Aorta (tissue), 5 donors: ENCODE results near the gene XPNPEP3. TPM values are rescaled to one million over a fixed set of nuclear protein-coding genes. Genes with fewer than 3 reads are reported as not detected.

Source experiments
- ATAC-seq: fragments of 200-7000 bp; cut with Tn5 transposase; one replicate; pipeline ENCODE4 v1.9.1; 2022; ENCODE audit warnings: moderate library complexity; ENCODE audit not compliant: low FRiP score
- DNase-seq, 2 donors: peaks; one replicate each; pipeline ENCODE4 v3.0.0-alpha.2; 2020
- H3K27ac ChIP-seq, 2 donors: one replicate each; pipeline ENCODE4 v1.5.1; 2013; ENCODE audit warnings: low read length in 2 of 2, mild to moderate bottlenecking in 2 of 2, moderate library complexity in 2 of 2, control low read depth in 1 of 2, inconsistent platforms in 1 of 2, low read depth in 1 of 2
- H3K27me3 ChIP-seq, 2 donors: one replicate each; pipeline ENCODE4 v1.6.1; 2013; ENCODE audit warnings: control low read depth in 1 of 2, low read length in 1 of 2, mild to moderate bottlenecking in 1 of 2, moderate library complexity in 1 of 2; ENCODE audit not compliant: insufficient read depth in 2 of 2, control insufficient read depth in 1 of 2
- H3K36me3 ChIP-seq, 2 donors: one replicate each; pipeline ENCODE4 v1.6.1; 2013; ENCODE audit warnings: control low read depth in 1 of 2, low read length in 1 of 2, mild to moderate bottlenecking in 1 of 2; ENCODE audit not compliant: insufficient read depth in 2 of 2, control insufficient read depth in 1 of 2
- H3K4me1 ChIP-seq, 2 donors: one replicate each; pipeline ENCODE4 v1.6.1; 2013; ENCODE audit warnings: low read length in 2 of 2, control low read depth in 1 of 2, mild to moderate bottlenecking in 1 of 2, moderate library complexity in 1 of 2; ENCODE audit not compliant: insufficient read depth in 2 of 2, control insufficient read depth in 1 of 2
- H3K4me3 ChIP-seq, 2 donors: one replicate each; pipeline ENCODE4 v1.5.1; 2013; ENCODE audit warnings: low read length in 2 of 2, control low read depth in 1 of 2, mild to moderate bottlenecking in 1 of 2
- H3K9me3 ChIP-seq: one replicate; pipeline ENCODE4 v1.6.1; 2013; ENCODE audit warnings: mild to moderate bottlenecking, low read length; ENCODE audit not compliant: control insufficient read depth
- WGBS, 2 donors: extraction: QIAGEN DNeasy Blood & Tissue Kit; methylation state at CpG; one replicate each; pipeline ENCODE4 v1.1.7; 2013; 5-methylcytosine and 5-hydroxymethylcytosine counted together
- intact Hi-C, 2 donors: fragments of 100-400 bp; cut with DNase I; formaldehyde crosslinking; loops; one replicate each; pipeline versions ENCODE4 v1.14.2 to v1.15.0; 2022
- polyA plus RNA-seq, 2 donors: library from polyadenylated mRNA; stranded (reverse); fragments of 200-250 nt; gene quantifications; one replicate each; pipeline ENCODE4 v1.2.3, GENCODE V29; 2013
- total RNA-seq, 2 donors: library from RNA; stranded (reverse); fragmentation: NEBNext Ultra II Directional; extraction: Animal tissue kit (Norgen Biotek cat#: 25700); gene quantifications; one replicate each; pipeline ENCODE4 v1.2.1, GENCODE V29; 2021
- donor health status: healthy with polysubstance abuse.
- donor health status: Bipolar disorder and iron deficiency.
- donor health status: DM: no; HTN: no; CAD: no.
- donor health status: DM: no; HTN: no; CAD: no.
- donor health status: DM: yes; HTN: yes; CAD: no.

Gene XPNPEP3
- total and polyA plus RNA-seq, 4 donors, result 0.38 to 14.9 (median 7.1) TPM

- H3K4me1 ChIP-seq, result no peaks in the 10 kb centered on the region
- no peak overlapping the region for H3K4me3 ChIP-seq
- 88 to 93% methylated on average over 2 of the region's 2 CpGs for WGBS, 2 donors
- no peaks in the 10 kb centered on the region for H3K9me3 ChIP-seq
- no peaks in the 10 kb centered on the region for H3K36me3 ChIP-seq
- ATAC-seq (no peak), DNase-seq (no peak)
- intact Hi-C loops, result no loop called here
- no peak overlapping the region for H3K27ac ChIP-seq
- H3K27me3 ChIP-seq, result no peaks in the 10 kb centered on the region
Observed at GRCh38 chr22:40939202-40939601, 82.3 kb downstream of the XPNPEP3 start.

DNA sequence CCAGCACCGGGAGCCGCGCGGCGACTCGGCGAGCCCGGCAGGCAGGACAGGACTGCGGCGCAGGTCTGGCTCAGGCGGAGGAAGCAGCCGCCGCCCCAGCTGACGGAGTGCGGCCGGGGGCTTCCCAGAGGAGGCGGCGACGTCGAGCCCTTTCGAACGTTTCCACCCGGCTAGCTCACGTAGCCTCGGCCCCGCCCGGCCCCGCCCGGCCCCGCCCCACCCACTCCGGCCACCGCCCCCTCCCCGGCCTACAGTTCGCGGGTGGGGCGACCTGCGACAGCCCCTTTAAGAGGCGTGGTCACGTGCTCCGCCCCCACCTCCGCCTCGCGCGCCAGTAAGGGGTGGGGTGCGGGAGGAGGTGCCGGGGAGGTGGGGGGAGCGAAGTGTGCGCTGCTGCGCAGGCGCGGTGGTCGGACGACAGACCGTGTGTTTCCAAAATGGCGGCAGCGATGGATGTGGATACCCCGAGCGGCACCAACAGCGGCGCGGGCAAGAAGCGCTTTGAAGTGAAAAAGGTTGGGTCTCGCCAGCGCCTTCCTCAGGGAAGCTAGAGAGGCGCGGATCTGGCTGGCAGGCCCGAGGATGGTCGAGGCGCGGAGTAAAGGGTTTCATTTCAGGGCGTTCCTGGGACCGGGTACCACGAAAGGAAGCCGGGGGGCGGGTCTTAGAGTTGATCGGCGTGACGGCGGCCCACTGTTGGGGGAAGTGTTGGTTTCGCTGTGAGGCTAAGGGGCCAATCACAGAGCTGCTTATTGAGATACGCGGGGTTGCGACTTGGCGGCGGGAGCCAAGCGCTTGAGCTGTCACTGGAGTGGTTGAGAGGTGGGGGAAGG lies 94.2 kb downstream of the XPNPEP3 start, which contains the start of gene RBX1:
TSS of gene RBX1 (plus strand) at position 417 of the 833 bp plus-strand sequence. CDS start at position 438, 21 bp downstream.
- ATAC-seq (peak; percentile 99), DNase-seq (peak; percentile 99)
- Histone ChIP-seq H3K36me3 (no peaks in the 10 kb centered on the region), H3K27me3 (no peaks in the 10 kb centered on the region), H3K4me3 (peak within 1 kb of the TSS; percentile 84 to 87), H3K4me1 (no peaks in the 10 kb centered on the region), H3K9me3 (no peaks in the 10 kb centered on the region), H3K27ac (peak within 1 kb of the TSS; percentile 36 to 83)
- WGBS, 2 donors, result 0 to 1% methylated on average over 65 to 86 of the region's 86 CpGs
- intact Hi-C loops, result loop anchor here (1.0 to 2.0 kb wide), 3 partner anchors 71 to 140 kb away; no protein-coding TSS in a partner anchor

DNA sequence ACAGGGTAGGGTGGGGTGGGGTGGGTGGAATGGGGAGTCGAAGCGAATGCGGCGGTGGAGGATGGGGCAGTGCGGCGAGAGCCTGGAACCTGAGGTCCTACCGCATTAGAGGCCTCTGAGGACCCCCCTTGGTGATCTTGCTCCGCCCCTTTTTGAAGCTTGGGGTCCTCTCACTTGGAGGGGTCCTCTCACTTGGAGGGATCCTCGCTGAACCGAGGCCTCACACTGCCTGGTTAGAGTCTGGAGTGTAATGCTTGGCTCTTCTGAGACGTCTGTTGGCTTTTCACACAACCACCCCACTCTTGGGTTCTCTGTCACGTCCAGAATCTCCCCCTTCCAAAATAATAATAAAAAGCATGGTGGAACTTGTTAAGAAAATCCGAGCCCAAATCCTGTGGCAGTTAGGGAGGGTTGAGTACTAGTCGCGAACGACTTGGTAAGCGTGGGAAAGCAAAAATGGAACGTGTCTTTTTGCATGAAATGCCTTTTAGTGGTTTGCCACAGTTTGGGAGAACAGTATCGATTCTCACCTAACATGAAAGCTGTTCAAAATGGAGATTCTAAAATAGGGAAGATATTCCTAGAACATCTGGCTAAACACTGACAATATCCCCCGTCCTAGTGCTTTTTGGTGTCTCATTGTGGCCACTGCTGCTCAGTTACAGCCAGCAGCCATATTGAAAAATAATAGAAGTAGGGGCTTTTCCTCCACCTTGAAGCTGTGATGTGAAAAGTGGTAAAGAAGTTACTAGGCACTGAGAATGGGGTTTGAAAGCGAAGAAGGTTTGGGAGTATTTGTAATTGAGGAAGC lies 95.1 kb downstream of the XPNPEP3 start:
- 4 to 5% methylated on average over 21 of the region's 21 CpGs for WGBS, 2 donors
- ATAC-seq, result peak; percentile 16
- no peaks in the 10 kb centered on the region for H3K4me1 ChIP-seq
- H3K36me3 ChIP-seq, result no peaks in the 10 kb centered on the region
- intact Hi-C loops, result loop anchor here (1.0 to 2.0 kb wide), 3 partner anchors 70 to 139 kb away; no protein-coding TSS in a partner anchor
- no peak for DNase-seq
- peak overlapping the region in 1 of 2 donors; percentile 65 for H3K27ac ChIP-seq
- no peaks in the 10 kb centered on the region for H3K27me3 ChIP-seq
- H3K4me3 ChIP-seq, result peak overlapping the region; percentile 84 to 86
- H3K9me3 ChIP-seq, result no peaks in the 10 kb centered on the region

- 64 to 72% methylated on average over 2 of the region's 2 CpGs for WGBS, 2 donors
- H3K36me3 ChIP-seq, result no peaks in the 10 kb centered on the region
- ATAC-seq (no peak), DNase-seq (no peak)
- no peaks in the 10 kb centered on the region for H3K27me3 ChIP-seq
- intact Hi-C loops, result no loop called here
- H3K9me3 ChIP-seq, result no peaks in the 10 kb centered on the region
- H3K4me3 ChIP-seq, result no peak overlapping the region
- no peaks in the 10 kb centered on the region for H3K4me1 ChIP-seq
- H3K27ac ChIP-seq, result no peak overlapping the region
Observed at GRCh38 chr22:40953471-40953870, 96.5 kb downstream of the XPNPEP3 start.

GRCh38 chr22:40954113-40954512 lies 97.2 kb downstream of the XPNPEP3 start:
- DNase-seq, result no peak
- Histone ChIP-seq H3K27ac (no peak overlapping the region), H3K4me1 (no peaks in the 10 kb centered on the region), H3K27me3 (no peaks in the 10 kb centered on the region), H3K4me3 (no peak overlapping the region), H3K36me3 (no peaks in the 10 kb centered on the region), H3K9me3 (no peaks in the 10 kb centered on the region)
- no peak for ATAC-seq
- WGBS, 2 donors, result 76% methylated on average over 4 of the region's 4 CpGs
- intact Hi-C loops, result no loop called here

- WGBS, 2 donors, result 63 to 71% methylated on average over 3 of the region's 3 CpGs
- Histone ChIP-seq H3K27ac (no peak overlapping the region), H3K4me3 (no peak overlapping the region), H3K36me3 (no peaks in the 10 kb centered on the region), H3K27me3 (no peaks in the 10 kb centered on the region), H3K4me1 (no peaks in the 10 kb centered on the region), H3K9me3 (no peaks in the 10 kb centered on the region)
- intact Hi-C loops, result no loop called here
- DNase-seq (no peak), ATAC-seq (no peak)
Observed at GRCh38 chr22:40955571-40955970, 98.6 kb downstream of the XPNPEP3 start.

DNA sequence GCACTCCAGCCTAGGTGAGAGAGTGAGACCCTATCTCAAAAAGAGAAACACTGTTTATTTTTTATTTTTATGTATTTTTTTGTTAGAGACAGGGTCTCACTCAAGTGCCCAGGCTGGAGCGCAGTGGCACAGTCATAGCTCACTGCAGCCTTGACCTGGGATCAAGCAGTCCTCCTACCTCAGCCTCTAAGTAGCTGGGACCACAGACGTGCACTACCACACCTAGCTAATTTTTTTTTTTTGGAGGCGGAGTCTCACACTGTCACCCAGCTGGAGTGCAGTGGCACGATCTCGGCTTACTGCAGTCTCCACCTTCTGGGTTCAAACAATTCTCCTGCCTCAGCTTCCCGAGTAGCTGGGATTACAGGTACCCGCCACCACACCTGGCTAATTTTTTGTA lies 100.7 kb downstream of the XPNPEP3 start:
- Histone ChIP-seq H3K9me3 (no peaks in the 10 kb centered on the region), H3K4me3 (no peak overlapping the region), H3K36me3 (no peaks in the 10 kb centered on the region), H3K4me1 (no peaks in the 10 kb centered on the region), H3K27me3 (no peaks in the 10 kb centered on the region), H3K27ac (no peak overlapping the region)
- WGBS, 2 donors, result 89% methylated on average over 7 of the region's 7 CpGs
- DNase-seq, result no peak
- no peak for ATAC-seq
- intact Hi-C loops, result no loop called here

GRCh38 chr22:40958299-40958698 lies 101.4 kb downstream of the XPNPEP3 start:
- no peaks in the 10 kb centered on the region for H3K27me3 ChIP-seq
- H3K4me3 ChIP-seq, result no peak overlapping the region
- DNase-seq (no peak), ATAC-seq (no peak)
- no peak overlapping the region for H3K27ac ChIP-seq
- no peaks in the 10 kb centered on the region for H3K9me3 ChIP-seq
- H3K4me1 ChIP-seq, result no peaks in the 10 kb centered on the region
- intact Hi-C loops, result no loop called here
- 85 to 86% methylated on average over 2 of the region's 2 CpGs for WGBS, 2 donors
- no peaks in the 10 kb centered on the region for H3K36me3 ChIP-seq
